GM19043 (cell line): ENCODE measurements around the gene SHROOM1.

Source experiments
- ATAC-seq: cut with Tn5 transposase; IDR thresholded peaks from one replicate; pipeline ENCODE4 v1.9.1; 2021; ENCODE audit warnings: low read depth; ENCODE audit not compliant: unreplicated experiment

Gene SHROOM1

DNA sequence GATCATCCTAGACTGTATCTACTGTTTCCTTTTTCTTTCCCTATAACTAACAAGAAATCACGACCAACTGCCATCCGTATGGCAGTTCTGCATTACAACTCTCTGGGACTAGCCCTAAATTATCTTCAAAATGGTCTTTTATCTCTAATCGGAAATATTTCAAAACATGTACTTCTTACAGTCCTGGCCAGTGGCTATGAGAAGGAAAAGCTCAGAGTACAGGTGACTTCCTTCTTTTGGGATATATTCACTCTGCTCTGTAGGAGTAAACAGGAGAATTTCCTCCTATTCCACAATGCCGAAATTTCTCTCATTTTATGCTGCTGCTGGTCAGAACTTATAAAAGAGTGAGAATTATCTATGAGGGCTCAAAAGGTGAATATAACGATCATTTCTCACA, 51.6 kb downstream of the SHROOM1 start:
- ATAC-seq, result no peak

DNA sequence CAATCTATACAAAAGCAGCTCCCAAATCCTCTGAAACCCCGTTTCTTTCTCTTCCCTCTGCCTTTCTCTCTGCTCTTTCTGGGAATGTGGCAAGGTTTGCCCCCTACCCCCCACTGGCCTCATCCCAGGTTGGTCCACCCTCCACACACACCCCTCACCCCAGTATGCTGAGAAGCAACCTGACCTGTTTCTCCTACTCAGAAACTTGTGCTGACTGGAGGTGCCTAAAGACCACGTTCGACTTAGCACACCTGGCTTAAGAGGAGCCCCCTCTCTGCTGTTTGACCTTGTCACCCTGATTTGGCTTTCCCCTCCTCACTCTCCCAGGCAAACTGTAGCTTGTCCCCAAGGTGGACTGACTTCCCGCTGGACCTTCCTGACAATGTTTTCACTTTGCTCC, 52.3 kb downstream of the SHROOM1 start:
- no peak for ATAC-seq

DNA sequence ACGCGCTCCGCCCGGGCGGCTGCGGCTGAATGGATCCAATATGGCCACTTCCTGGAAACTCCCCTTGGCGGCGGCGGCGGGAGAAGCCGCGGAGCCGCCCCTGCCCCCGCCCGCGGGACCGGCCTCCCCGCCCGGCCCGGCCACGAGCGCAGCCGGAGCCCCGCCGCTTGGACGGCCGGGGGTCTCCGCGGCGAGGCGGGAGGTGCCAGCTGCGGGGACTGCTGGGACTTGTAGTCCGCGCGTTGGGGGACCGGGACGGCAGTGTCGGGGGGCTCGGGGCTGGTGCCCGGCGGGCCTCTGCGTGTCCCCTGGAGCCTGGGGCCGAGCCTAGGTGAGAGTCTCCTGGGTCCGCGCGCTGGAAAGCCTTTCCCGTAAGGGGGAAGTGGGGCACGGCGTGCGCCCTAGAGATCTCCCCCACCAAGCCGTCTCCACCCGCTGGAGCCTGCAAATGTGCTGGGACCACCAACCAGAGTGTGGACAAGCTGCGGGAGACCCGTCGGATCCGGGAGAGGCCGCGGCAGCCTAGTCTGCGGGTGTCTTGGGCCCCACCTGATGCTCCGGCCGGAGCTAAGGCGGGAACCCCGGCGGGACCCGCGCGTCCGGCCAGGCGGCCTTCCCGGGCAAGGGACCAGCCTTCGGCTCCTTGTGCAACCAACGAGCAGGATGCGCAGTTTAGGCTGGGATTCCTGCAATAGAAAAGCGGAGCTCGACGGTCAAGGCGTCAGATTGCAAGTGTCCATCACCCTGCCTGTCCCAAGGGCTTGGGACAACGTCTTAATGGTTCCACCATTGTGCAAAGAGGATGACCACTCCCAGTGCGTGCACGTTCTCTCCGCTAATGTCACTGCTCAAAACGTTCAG, 53.0 kb downstream of the SHROOM1 start, which contains the start of gene SEPTIN8:
TSS of gene SEPTIN8 (minus strand) at position 31 of the 861 bp plus-strand sequence. CDS start 102 bp downstream, outside the sequence.
- ATAC-seq, result peak; percentile 45

DNA sequence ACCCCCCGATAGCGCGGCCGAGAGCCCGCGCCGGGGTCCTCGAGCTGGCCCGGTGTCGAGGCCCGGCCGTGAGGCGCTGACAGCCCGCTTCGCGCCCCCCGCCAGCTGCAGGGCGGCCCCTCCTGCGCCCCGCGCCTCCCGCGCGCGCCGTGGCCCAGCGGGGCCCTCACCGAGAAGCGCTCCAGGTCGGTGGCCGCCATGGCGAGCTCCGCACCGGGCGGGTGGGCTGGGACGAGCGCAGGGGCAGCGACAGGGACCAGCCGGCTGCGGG, 53.6 kb downstream of the SHROOM1 start:
- ATAC-seq, result peak; percentile 33

DNA sequence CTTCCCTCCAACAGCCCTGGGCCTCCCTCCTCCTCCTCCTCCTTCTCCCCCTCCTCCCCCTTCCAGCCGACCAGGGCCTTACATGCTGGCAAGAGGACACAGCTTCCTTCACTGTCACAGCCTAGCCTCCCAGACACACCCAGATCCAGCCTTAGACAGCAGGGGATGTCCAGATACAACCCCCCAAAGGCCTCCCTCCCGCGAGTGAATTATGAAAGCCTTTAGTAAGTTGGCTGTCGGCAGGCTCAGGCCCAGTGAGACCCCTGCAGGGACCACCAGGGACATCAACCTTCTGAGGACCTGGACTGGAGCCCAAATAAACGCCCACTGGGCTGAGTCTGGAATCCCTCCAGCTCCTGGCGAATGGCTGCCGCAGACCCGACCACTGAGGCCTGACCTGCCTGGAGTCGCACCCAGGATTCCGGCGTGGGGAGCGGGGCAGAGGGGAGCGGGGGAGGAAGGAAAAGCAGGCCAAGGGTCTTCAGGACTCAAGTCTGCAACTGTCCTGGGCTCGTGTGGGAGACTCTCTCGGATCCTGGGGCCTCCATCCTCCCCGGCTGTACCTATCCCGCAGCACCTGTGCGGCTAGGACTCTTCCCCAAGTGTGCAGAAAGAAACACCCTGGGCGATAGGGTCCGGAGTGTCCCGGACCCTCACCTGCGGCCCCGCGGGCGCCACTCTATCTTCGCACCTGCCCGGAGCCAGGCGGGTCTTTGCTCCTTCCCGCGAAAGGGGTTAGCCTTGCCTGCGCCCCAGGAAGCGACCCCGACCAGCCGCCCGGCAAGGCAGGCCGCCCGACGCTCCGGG, 54.1 kb downstream of the SHROOM1 start:
- peak; percentile 15 for ATAC-seq

DNA sequence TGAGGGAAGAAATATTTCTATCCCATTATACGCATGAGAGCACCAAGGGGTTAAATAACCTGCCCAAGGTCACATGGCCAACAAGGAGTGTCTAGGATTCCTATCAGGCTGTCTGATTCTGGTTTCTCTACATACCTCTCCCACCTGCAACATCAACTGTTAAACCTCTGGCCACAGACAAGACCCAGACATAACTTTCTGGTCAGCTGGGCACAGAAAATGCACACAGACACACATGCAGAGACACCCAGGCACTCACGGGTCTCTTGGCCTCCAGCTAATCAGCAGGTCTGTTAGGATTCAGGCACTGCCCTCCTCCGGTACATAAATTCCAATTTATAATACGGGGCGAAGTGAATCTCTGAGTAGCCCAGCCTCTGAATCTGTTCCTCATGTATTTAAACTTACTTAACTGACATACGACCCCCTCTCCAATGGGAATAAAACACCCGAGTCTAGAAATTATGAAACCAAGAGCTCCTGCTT, 54.9 kb downstream of the SHROOM1 start:
- ATAC-seq, result no peak

DNA sequence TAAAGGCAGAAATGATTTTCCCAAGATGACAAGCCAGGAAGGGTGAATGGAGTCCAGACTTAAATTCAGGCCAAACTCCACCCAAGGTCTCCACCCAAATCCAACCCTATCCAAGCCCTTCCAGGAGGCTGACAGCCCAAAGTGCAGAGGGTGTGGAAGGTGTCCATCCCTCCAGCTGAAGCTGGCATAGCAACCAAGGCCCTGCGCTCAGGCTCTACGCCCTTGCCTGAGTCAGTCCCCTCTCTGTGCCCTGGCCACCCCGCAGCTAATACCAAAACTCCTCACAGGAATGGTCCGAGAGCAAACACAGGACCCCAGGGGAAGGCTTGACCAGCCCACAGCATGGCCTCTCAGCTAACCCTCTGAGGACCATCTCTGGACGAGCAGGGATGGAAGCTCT, 55.6 kb downstream of the SHROOM1 start:
- no peak for ATAC-seq

DNA sequence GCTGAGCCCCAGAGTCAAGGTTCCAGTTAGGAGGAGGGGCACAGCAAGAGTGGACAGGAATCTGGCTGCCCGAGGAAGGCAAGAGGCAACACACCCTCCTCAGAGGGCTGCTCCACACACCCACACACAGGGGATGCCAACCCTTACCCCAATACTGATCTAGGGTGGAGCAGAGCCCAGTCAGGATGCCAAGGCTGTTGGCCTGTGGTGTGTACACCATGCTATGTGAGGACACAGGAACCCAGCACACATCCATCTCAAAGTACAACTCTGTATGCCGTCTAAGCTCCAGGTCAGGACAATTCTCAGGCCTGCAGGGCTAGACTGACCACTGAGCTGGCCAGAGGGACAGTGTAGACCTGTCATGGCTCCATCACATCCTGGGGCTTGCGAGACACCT, 56.0 kb downstream of the SHROOM1 start:
- ATAC-seq, result no peak

DNA sequence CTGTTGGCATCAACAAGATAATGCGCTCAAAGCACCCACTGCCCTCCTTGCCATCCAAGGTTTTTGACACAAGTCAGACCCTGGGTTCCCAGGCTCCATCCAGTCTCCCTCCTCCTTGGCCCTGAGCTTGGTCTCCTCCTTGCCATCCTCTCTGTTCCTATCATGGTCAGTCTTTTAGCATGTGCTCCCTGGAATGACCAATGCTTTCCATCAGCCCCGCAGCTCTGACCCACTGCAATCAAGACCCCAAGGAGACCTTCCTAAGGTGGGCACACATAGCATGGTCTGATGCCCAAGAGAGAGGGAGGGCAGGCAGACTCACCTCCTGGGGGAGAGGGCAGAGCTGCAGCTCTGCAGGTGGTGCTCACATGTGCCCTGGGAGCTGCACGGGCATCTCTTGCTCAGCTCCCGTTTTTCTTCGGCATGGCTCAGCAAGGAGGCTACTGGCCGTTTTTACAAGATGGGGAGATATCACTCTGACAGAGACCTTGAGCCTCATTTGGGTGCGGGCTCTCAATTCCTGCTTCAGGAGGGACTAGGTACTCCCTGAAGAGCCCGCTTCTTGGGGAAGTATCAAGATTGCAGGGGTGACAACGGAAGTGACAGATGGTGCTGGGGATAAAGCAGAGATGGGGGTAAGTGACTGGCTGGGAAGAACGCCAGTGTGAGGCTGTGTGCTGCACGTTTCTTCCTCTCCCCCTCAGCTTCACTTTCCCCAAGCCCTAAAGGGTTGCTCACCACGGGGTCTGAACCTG, 56.7 kb downstream of the SHROOM1 start:
- no peak for ATAC-seq

DNA sequence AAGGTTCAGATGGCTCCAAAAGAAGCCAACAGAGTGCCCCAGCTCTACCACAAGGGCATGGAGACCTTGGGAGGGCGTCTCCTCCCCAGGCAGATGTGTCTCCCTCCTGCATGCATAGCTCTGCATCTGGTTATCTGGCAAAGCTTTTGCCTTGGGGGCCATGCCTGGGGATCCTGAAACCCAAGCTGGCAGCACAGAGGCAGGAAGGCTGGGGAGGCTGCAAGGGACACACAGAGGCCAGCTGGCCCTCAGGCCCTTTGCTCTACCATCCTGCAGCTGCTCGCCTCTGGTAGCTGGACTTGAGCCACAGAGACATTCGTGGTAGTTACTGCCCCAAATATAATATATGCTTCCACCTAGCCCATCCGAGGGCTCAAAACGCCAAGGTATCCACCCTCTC, 57.3 kb downstream of the SHROOM1 start:
- ATAC-seq, result no peak

DNA sequence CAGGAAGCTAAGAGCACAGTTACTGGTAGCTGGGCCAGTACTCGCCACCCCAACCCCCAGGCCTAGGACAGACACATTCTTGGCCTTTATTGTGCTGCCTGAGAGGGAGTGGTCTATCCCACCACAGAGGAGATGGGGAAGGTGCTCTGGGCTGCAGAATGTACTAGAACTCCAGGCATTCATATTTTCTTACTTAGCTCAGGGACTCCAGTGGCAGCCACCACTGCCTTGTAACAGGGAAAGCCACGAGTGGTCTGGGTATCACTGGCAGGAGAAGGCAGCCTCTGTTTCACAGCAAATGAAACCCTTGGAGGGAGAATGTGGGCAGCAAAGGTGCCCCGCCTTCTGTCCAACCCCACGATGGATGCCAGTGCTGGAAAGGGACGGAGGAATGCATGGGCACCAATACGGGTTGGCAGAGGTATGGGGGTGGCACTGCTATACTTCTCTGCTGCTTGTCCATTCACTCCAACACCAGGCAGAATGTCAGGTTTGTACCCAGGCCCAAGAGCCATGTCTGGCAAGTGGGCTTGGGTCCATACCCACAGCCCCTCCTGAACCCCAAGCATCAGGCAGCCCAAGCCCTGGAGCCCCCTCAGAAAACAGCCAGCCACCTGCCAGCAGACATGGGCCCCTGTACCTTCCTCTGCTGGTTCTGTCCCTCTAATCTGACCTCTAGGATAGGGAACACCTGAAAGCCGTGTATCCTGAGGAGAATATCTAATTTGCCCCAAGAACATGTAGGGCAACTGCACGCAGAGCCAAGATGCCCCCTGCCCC, 58.0 kb downstream of the SHROOM1 start:
- no peak for ATAC-seq
